Endothelial cell (in vitro differentiated cells): ENCODE results near the gene DDA1. TPM values are rescaled to one million over a fixed set of nuclear protein-coding genes. Genes with fewer than 3 reads are reported as not detected.

Experiments used
- DNase-seq: peaks from one replicate; pipeline ENCODE4 v3.0.0; 2021; ENCODE audit warnings: low spot score
- H3K27ac Mint-ChIP-seq: one replicate; pipeline ENCODE4 v1.8.0; 2021; ENCODE audit warnings: mixed read lengths, inconsistent platforms; ENCODE audit not compliant: unreplicated experiment
- H3K27me3 Mint-ChIP-seq: one replicate; pipeline ENCODE4 v1.8.0; 2021; ENCODE audit warnings: mild to moderate bottlenecking, moderate library complexity, mixed read lengths, inconsistent platforms; ENCODE audit not compliant: unreplicated experiment
- H3K36me3 Mint-ChIP-seq: one replicate; pipeline ENCODE4 v1.8.0; 2021; ENCODE audit warnings: mild to moderate bottlenecking, low read depth, mixed read lengths, inconsistent platforms; ENCODE audit not compliant: unreplicated experiment
- H3K4me1 Mint-ChIP-seq: one replicate; pipeline ENCODE4 v1.8.0; 2021; ENCODE audit warnings: mild to moderate bottlenecking, mixed read lengths, inconsistent platforms; ENCODE audit not compliant: unreplicated experiment
- H3K4me3 Mint-ChIP-seq: one replicate; pipeline ENCODE4 v1.8.0; 2021; ENCODE audit warnings: mild to moderate bottlenecking, mixed read lengths, inconsistent platforms; ENCODE audit not compliant: unreplicated experiment
- H3K9me3 Mint-ChIP-seq: one replicate; pipeline ENCODE4 v1.8.0; 2021; ENCODE audit warnings: mixed read lengths, inconsistent platforms; ENCODE audit not compliant: unreplicated experiment
- total RNA-seq: library from RNA; stranded (reverse); fragmentation: NEBNext Ultra II Directional; extraction: Animal tissue kit (Norgen Biotek cat#: 25700); gene quantifications from one replicate; pipeline ENCODE4 v1.2.1, GENCODE V29; 2021; ENCODE audit not compliant: unreplicated experiment
- TF ChIP-seq, protein P1 (sequence below): fragments of 200-600 bp; sonication (generic); IDR thresholded peaks from one replicate; pipeline ENCODE4 v1.5.0; 2021; ENCODE audit warnings: antibody characterized with exemption; ENCODE audit not compliant: unreplicated experiment

Gene DDA1
- total RNA-seq, 1 donor from 2014 or later, result 44.7 TPM

DNA sequence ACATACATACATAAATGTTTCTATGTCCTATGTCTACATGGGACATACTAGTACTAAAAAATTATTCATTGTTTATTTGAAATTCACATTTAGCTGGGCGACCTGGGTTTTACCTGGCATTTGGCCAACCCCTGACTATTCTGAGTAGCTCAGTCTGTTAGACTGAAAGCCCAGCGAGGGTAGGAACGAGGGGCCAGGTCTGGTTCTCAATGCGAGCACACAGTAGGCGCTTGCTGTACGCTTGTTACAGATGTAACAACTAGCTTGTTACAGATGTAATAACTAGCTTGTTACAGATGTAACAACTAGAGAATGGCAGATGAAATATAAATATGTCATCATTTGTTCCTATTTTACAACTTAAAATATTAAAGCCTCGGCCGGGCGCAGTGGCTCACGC lies 26.2 kb downstream of the DDA1 start:
- H3K27ac Mint-ChIP-seq, result no peak overlapping the region
- peaks cover 15% of the 10 kb centered on the region for H3K36me3 Mint-ChIP-seq
- no peak for DNase-seq
- no peak overlapping the region for H3K4me3 Mint-ChIP-seq
- H3K9me3 Mint-ChIP-seq, result no peaks in the 10 kb centered on the region
- TF ChIP-seq, protein P1, sequence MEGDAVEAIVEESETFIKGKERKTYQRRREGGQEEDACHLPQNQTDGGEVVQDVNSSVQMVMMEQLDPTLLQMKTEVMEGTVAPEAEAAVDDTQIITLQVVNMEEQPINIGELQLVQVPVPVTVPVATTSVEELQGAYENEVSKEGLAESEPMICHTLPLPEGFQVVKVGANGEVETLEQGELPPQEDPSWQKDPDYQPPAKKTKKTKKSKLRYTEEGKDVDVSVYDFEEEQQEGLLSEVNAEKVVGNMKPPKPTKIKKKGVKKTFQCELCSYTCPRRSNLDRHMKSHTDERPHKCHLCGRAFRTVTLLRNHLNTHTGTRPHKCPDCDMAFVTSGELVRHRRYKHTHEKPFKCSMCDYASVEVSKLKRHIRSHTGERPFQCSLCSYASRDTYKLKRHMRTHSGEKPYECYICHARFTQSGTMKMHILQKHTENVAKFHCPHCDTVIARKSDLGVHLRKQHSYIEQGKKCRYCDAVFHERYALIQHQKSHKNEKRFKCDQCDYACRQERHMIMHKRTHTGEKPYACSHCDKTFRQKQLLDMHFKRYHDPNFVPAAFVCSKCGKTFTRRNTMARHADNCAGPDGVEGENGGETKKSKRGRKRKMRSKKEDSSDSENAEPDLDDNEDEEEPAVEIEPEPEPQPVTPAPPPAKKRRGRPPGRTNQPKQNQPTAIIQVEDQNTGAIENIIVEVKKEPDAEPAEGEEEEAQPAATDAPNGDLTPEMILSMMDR, result no peak
- H3K27me3 Mint-ChIP-seq, result peaks cover 25% of the 10 kb centered on the region
- peaks cover 11% of the 10 kb centered on the region for H3K4me1 Mint-ChIP-seq

GRCh38 chr19:17336872-17337674 lies 27.7 kb downstream of the DDA1 start, which contains the start of gene GTPBP3:
Gene GTPBP3 (plus strand): TSS chr19:17337553. CDS start chr19:17337612, 59 bp downstream.
- peak within 1 kb of the TSS; percentile 95 for H3K27ac Mint-ChIP-seq
- peak; percentile 92 for DNase-seq
- H3K36me3 Mint-ChIP-seq, result peaks cover 14% of the 10 kb centered on the region
- peak within 1 kb of the TSS; percentile 94 for H3K4me3 Mint-ChIP-seq
- no peaks in the 10 kb centered on the region for H3K9me3 Mint-ChIP-seq
- peaks cover 11% of the 10 kb centered on the region for H3K4me1 Mint-ChIP-seq
- TF ChIP-seq, protein P1, result no peak
- peaks cover 27% of the 10 kb centered on the region for H3K27me3 Mint-ChIP-seq

DNA sequence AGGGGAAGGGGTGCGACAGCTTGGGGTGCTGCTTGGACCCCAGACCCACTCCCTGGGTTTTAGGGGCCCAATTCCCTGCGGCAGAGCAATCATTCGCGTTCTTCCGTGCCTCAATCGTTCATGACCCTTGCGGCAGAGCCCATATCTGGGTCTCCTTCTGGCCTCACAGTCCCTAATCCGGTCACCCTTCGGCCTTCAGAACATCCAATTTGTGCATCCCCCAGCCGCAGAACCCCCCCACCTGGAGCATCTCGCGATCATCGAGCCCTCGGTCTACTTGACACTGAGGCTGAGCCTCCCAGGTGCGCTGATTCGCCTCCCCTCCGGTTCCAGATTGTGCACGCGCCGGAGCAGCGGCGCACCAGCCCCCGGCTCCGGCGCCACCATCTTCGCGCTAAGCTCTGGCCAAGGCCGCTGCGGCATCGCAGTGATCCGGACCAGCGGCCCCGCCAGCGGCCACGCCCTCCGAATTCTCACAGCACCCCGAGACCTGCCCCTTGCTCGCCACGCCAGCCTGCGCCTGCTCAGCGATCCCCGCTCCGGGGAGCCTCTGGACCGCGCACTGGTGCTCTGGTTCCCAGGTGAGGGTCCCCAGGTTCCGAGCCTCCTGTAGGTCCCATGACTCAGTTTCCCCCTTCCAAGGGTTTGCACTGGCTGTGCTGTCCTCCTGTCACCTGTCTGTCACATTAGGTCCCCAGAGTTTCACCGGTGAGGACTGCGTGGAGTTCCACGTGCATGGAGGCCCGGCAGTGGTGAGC lies 28.5 kb downstream of the DDA1 start:
- TF ChIP-seq, protein P1, result no peak
- Mint-ChIP-seq H3K36me3 (peaks cover 10% of the 10 kb centered on the region), H3K4me1 (peaks cover 11% of the 10 kb centered on the region), H3K27me3 (peaks cover 24% of the 10 kb centered on the region), H3K4me3 (peak overlapping the region; percentile 94), H3K27ac (no peak overlapping the region), H3K9me3 (no peaks in the 10 kb centered on the region)
- no peak for DNase-seq

DNA sequence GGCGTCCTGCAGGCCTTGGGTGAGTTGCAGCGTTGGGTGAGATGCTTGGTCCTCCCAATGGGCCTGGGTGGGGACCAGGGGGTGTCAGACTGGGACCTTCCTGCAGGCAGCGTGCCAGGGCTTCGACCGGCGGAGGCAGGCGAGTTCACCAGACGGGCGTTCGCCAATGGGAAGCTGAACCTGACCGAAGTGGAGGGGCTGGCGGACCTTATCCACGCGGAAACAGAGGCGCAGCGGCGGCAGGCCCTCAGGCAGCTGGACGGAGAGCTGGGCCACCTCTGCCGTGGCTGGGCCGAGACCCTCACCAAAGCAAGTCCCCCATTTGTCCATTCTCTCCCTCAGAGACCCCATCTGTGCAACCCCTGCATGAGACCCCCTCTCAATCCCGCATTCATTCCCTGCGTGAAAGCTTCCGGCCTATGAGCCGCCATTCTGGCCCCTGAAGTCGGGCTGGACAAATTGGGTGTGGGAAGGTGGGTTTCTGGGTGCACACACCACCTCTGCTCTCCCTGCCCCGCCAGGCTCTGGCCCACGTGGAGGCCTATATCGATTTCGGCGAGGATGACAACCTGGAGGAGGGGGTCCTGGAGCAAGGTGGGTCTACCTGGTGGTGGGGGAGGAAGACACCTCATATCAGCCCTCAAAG lies 29.2 kb downstream of the DDA1 start:
- Mint-ChIP-seq H3K27me3 (peaks cover 23% of the 10 kb centered on the region), H3K9me3 (no peaks in the 10 kb centered on the region), H3K27ac (no peak overlapping the region), H3K36me3 (peaks cover 10% of the 10 kb centered on the region), H3K4me1 (peaks cover 11% of the 10 kb centered on the region), H3K4me3 (peak overlapping the region; percentile 94)
- TF ChIP-seq, protein P1, result no peak
- no peak for DNase-seq
